GM18498 (cell line): ENCODE data around the gene LRBA.
"Not testable (repeated sequence)": the region's sequence is repeated elsewhere in the genome, so short reads cannot be mapped to it uniquely, and the experiment has no call there.

Source experiments
- ATAC-seq: cut with Tn5 transposase; IDR thresholded peaks from one replicate; pipeline ENCODE4 v1.9.1; 2021; ENCODE audit warnings: mild to moderate bottlenecking, moderate library complexity; ENCODE audit not compliant: unreplicated experiment

Gene LRBA

GRCh38 chr4:150683775-150684350, 331.2 kb downstream of the LRBA start:
- no peak for ATAC-seq

GRCh38 chr4:150682126-150682525, 333.0 kb downstream of the LRBA start:
- no peak for ATAC-seq

- no peak for ATAC-seq
These were observed 334.0 kb downstream of the LRBA start for GRCh38 chr4:150681063-150681462.

- ATAC-seq = no peak
These were observed 334.4 kb downstream of the LRBA start for GRCh38 chr4:150680651-150681050.

GRCh38 chr4:150679765-150680343, 335.2 kb downstream of the LRBA start:
- no peak for ATAC-seq

- no peak for ATAC-seq
These were observed 335.9 kb downstream of the LRBA start for GRCh38 chr4:150679018-150679764.

GRCh38 chr4:150673793-150674192, 341.3 kb downstream of the LRBA start:
- no peak for ATAC-seq

GRCh38 chr4:150668824-150669223, 346.3 kb downstream of the LRBA start:
- ATAC-seq = no peak

- ATAC-seq = no peak
These were observed 350.1 kb downstream of the LRBA start for GRCh38 chr4:150664935-150665334.

GRCh38 chr4:150662686-150663085, 352.4 kb downstream of the LRBA start:
- ATAC-seq = no peak

GRCh38 chr4:150661551-150661950, 353.5 kb downstream of the LRBA start:
- not testable (repeated sequence) for ATAC-seq

- ATAC-seq = not testable (repeated sequence)
These were observed 356.8 kb downstream of the LRBA start for GRCh38 chr4:150658258-150658657.

- ATAC-seq = no peak
These were observed 358.2 kb downstream of the LRBA start for GRCh38 chr4:150656891-150657290.

GRCh38 chr4:150650751-150651150, 364.3 kb downstream of the LRBA start:
- ATAC-seq = no peak

GRCh38 chr4:150648123-150648522, 367.0 kb downstream of the LRBA start:
- no peak for ATAC-seq

GRCh38 chr4:150647008-150647407, 368.1 kb downstream of the LRBA start:
- no peak for ATAC-seq

GRCh38 chr4:150641612-150642011, 373.5 kb downstream of the LRBA start:
- no peak for ATAC-seq

GRCh38 chr4:150632639-150633038, 382.4 kb downstream of the LRBA start:
- no peak for ATAC-seq

GRCh38 chr4:150628073-150628472, 387.0 kb downstream of the LRBA start:
- no peak for ATAC-seq

GRCh38 chr4:150625033-150625432, 390.1 kb downstream of the LRBA start:
- no peak for ATAC-seq

GRCh38 chr4:150624055-150624454, 391.0 kb downstream of the LRBA start:
- ATAC-seq = no peak

- no peak for ATAC-seq
These were observed 396.0 kb downstream of the LRBA start for GRCh38 chr4:150619042-150619441.
